ENCODE measurements around the gene SCRG1.

Gene SCRG1

GRCh38 chr4:173398779-173399415, at the start of gene SCRG1:
Gene SCRG1 (minus strand): TSS chr4:173399116. CDS start chr4:173391414, 7,702 bp downstream.
- no peak for DNase-seq

- DNase-seq = no peak
Observed at GRCh38 chr4:173448103-173448502, 49.2 kb upstream of the SCRG1 start.

GRCh38 chr4:173446416-173446815, 47.5 kb upstream of the SCRG1 start:
- DNase-seq = no peak

- DNase-seq = no peak
Observed at GRCh38 chr4:173443121-173443520, 44.2 kb upstream of the SCRG1 start.

GRCh38 chr4:173442223-173442932, 43.5 kb upstream of the SCRG1 start:
- DNase-seq = no peak

- no peak for DNase-seq
Observed at GRCh38 chr4:173440888-173441287, 42.0 kb upstream of the SCRG1 start.

GRCh38 chr4:173436771-173437265, 37.9 kb upstream of the SCRG1 start:
- no peak for DNase-seq

- no peak for DNase-seq
Observed at GRCh38 chr4:173436149-173436579, 37.2 kb upstream of the SCRG1 start.

GRCh38 chr4:173434231-173434630, 35.3 kb upstream of the SCRG1 start:
- DNase-seq = no peak

- no peak for DNase-seq
Observed at GRCh38 chr4:173433447-173433846, 34.5 kb upstream of the SCRG1 start.

- DNase-seq = peak; percentile 40
Observed at GRCh38 chr4:173432430-173432829, 33.5 kb upstream of the SCRG1 start.

GRCh38 chr4:173426064-173426463, 27.1 kb upstream of the SCRG1 start:
- DNase-seq = no peak

GRCh38 chr4:173424899-173425805, 26.2 kb upstream of the SCRG1 start:
- no peak for DNase-seq

- DNase-seq = no peak
Observed at GRCh38 chr4:173420801-173421200, 21.9 kb upstream of the SCRG1 start.

GRCh38 chr4:173420324-173420752, 21.4 kb upstream of the SCRG1 start:
- DNase-seq = no peak

- no peak for DNase-seq
Observed at GRCh38 chr4:173418639-173419038, 19.7 kb upstream of the SCRG1 start.

- no peak for DNase-seq
Observed at GRCh38 chr4:173417833-173418232, 18.9 kb upstream of the SCRG1 start.

- no peak for DNase-seq
Observed at GRCh38 chr4:173415885-173416653, 17.2 kb upstream of the SCRG1 start.

GRCh38 chr4:173415092-173415491, 16.2 kb upstream of the SCRG1 start:
- DNase-seq = no peak

- DNase-seq = no peak
Observed at GRCh38 chr4:173414456-173414855, 15.5 kb upstream of the SCRG1 start.

- no peak for DNase-seq
Observed at GRCh38 chr4:173413036-173413435, 14.1 kb upstream of the SCRG1 start.

GRCh38 chr4:173411106-173411693, 12.3 kb upstream of the SCRG1 start:
- no peak for DNase-seq

Data from RPMI8226 (cell line).